ENCODE measurements around the gene CACNA1B.
"Not testable (repeated sequence)": the region's sequence is repeated elsewhere in the genome, so short reads cannot be mapped to it uniquely, and the experiment has no call there.

Gene CACNA1B

GRCh38 chr9:138072161-138072842, 194.7 kb downstream of the CACNA1B start:
- no peak for DNase-seq (ENCODE audit: low read depth in 2 of 2)

- DNase-seq (ENCODE audit: low read depth in 2 of 2): no peak
Observed at GRCh38 chr9:138072897-138073296, 195.3 kb downstream of the CACNA1B start.

GRCh38 chr9:138073408-138073807, 195.8 kb downstream of the CACNA1B start:
- DNase-seq (ENCODE audit: low read depth in 2 of 2): no peak

GRCh38 chr9:138073808-138074207, 196.2 kb downstream of the CACNA1B start:
- DNase-seq (ENCODE audit: low read depth in 2 of 2): no peak

- no peak for DNase-seq (ENCODE audit: low read depth in 2 of 2)
Observed at GRCh38 chr9:138074516-138074915, 196.9 kb downstream of the CACNA1B start.

- no peak for DNase-seq (ENCODE audit: low read depth in 2 of 2)
Observed at GRCh38 chr9:138075496-138075895, 197.9 kb downstream of the CACNA1B start.

GRCh38 chr9:138075961-138076649, 198.5 kb downstream of the CACNA1B start:
- DNase-seq (ENCODE audit: low read depth in 2 of 2): no peak

GRCh38 chr9:138076650-138077009, 199.0 kb downstream of the CACNA1B start:
- DNase-seq (ENCODE audit: low read depth in 2 of 2): no peak

GRCh38 chr9:138077126-138077525, 199.5 kb downstream of the CACNA1B start:
- DNase-seq (ENCODE audit: low read depth in 2 of 2): no peak

GRCh38 chr9:138077898-138078540, 200.4 kb downstream of the CACNA1B start:
- DNase-seq (ENCODE audit: low read depth in 2 of 2): no peak

- DNase-seq (ENCODE audit: low read depth in 2 of 2): no peak
Observed at GRCh38 chr9:138078846-138079245, 201.3 kb downstream of the CACNA1B start.

- DNase-seq (ENCODE audit: low read depth in 2 of 2): no peak
Observed at GRCh38 chr9:138080979-138081378, 203.4 kb downstream of the CACNA1B start.

- DNase-seq (ENCODE audit: low read depth in 2 of 2): no peak
Observed at GRCh38 chr9:138082918-138083636, 205.5 kb downstream of the CACNA1B start.

GRCh38 chr9:138083873-138084272, 206.3 kb downstream of the CACNA1B start:
- no peak for DNase-seq (ENCODE audit: low read depth in 2 of 2)

- DNase-seq (ENCODE audit: low read depth in 2 of 2): no peak
Observed at GRCh38 chr9:138085568-138085967, 208.0 kb downstream of the CACNA1B start.

GRCh38 chr9:138092057-138092456, 214.5 kb downstream of the CACNA1B start:
- DNase-seq (ENCODE audit: low read depth in 2 of 2): not testable (repeated sequence)

GRCh38 chr9:138094028-138094427, 216.4 kb downstream of the CACNA1B start:
- no peak for DNase-seq (ENCODE audit: low read depth in 2 of 2)

GRCh38 chr9:138095813-138096518, 218.4 kb downstream of the CACNA1B start:
- no peak for DNase-seq (ENCODE audit: low read depth in 2 of 2)

GRCh38 chr9:138096519-138096845, 218.9 kb downstream of the CACNA1B start:
- DNase-seq (ENCODE audit: low read depth in 2 of 2): no peak

- DNase-seq (ENCODE audit: low read depth in 2 of 2): no peak
Observed at GRCh38 chr9:138097501-138097991, 220.0 kb downstream of the CACNA1B start.

- no peak for DNase-seq (ENCODE audit: low read depth in 2 of 2)
Observed at GRCh38 chr9:138098116-138098907, 220.7 kb downstream of the CACNA1B start.
